HG02678 (cell line): ENCODE results near the gene CLCN5.

Experiments used
- ATAC-seq: cut with Tn5 transposase; IDR thresholded peaks from one replicate; pipeline ENCODE4 v1.9.1; 2021; ENCODE audit warnings: mild to moderate bottlenecking, moderate library complexity; ENCODE audit not compliant: unreplicated experiment

Gene CLCN5

GRCh38 chrX:49922291-49923241 is at the start of gene CLCN5:
Gene CLCN5, plus strand, starts transcription at chrX:49922596. Its CDS starts 2,703 bp downstream, at chrX:49925299.
- ATAC-seq = peak; percentile 97

- ATAC-seq = no peak
Measured at GRCh38 chrX:49876750-49877149, 45.6 kb upstream of the CLCN5 start.

GRCh38 chrX:49877397-49878101 is 44.8 kb upstream of the CLCN5 start:
- no peak for ATAC-seq

GRCh38 chrX:49878128-49878833 is 44.1 kb upstream of the CLCN5 start:
- no peak for ATAC-seq

GRCh38 chrX:49878834-49879655 is 43.4 kb upstream of the CLCN5 start, which contains the start of gene USP27X:
Gene USP27X, plus strand, starts transcription at chrX:49879484. Its CDS starts 824 bp downstream, at chrX:49880308.
- peak; percentile 93 for ATAC-seq

- no peak for ATAC-seq
Measured at GRCh38 chrX:49879656-49880277, 42.6 kb upstream of the CLCN5 start.

- no peak for ATAC-seq
Measured at GRCh38 chrX:49880668-49881067, 41.7 kb upstream of the CLCN5 start.

GRCh38 chrX:49884290-49884862 is 38.0 kb upstream of the CLCN5 start:
- ATAC-seq = peak; percentile 38

- ATAC-seq = no peak
Measured at GRCh38 chrX:49892542-49892941, 29.9 kb upstream of the CLCN5 start.

GRCh38 chrX:49896951-49897350 is 25.4 kb upstream of the CLCN5 start:
- no peak for ATAC-seq

- no peak for ATAC-seq
Measured at GRCh38 chrX:49901048-49901447, 21.3 kb upstream of the CLCN5 start.

- peak; percentile 42 for ATAC-seq
Measured at GRCh38 chrX:49910344-49910743, 12.1 kb upstream of the CLCN5 start.

- no peak for ATAC-seq
Measured at GRCh38 chrX:49912086-49912485, 10.3 kb upstream of the CLCN5 start.

- no peak for ATAC-seq
Measured at GRCh38 chrX:49912861-49913260, 9.5 kb upstream of the CLCN5 start.

GRCh38 chrX:49915361-49916222 is 6.8 kb upstream of the CLCN5 start:
- ATAC-seq = peak; percentile 61

GRCh38 chrX:49919617-49920016 is 2.8 kb upstream of the CLCN5 start:
- no peak for ATAC-seq

GRCh38 chrX:49921109-49921508 is 1.3 kb upstream of the CLCN5 start:
- ATAC-seq = no peak

GRCh38 chrX:49925176-49925575 is 2.8 kb downstream of the CLCN5 start:
- no peak for ATAC-seq

- no peak for ATAC-seq
Measured at GRCh38 chrX:49930039-49930438, 7.6 kb downstream of the CLCN5 start.
